MM.1S (cell line): ENCODE data around the gene NTSR1.

ENCODE experiments used
- EZH2 ChIP-seq: fragments of 300-600 bp; sonication (generic); optimal IDR thresholded peaks from 2 replicates; pipeline ENCODE3; 2017; ENCODE audit warnings: low read depth, mild to moderate bottlenecking, antibody characterized with exemption, low read length, mixed read lengths
- TF ChIP-seq, protein P1 (sequence below): fragments of 300-600 bp; sonication (generic); IDR thresholded peaks from 2 replicates; pipeline ENCODE4 v1.5.1; 2016; ENCODE audit warnings: antibody characterized with exemption, low read length, mixed read lengths

DNA sequence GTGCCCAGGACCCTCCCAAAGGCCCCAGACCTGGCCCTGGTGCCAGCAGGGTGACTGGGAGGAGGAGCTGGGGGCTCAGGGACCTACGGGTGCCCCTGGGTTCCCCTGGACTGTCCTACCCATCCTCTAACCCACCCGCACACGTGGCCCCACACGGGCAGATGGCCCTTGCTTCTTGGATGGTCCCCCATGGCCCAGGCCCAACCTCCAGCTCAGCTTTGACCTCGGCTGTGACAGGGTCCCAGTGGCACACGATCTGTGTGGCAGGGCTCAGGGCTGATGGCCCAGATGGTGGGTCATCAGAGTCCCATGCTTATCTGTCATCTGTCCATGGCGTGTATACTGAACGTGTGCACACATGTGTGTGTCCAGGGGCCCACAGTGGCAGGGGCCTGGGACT, 4.0 kb downstream of the NTSR1 start:
- TF ChIP-seq, protein P1, sequence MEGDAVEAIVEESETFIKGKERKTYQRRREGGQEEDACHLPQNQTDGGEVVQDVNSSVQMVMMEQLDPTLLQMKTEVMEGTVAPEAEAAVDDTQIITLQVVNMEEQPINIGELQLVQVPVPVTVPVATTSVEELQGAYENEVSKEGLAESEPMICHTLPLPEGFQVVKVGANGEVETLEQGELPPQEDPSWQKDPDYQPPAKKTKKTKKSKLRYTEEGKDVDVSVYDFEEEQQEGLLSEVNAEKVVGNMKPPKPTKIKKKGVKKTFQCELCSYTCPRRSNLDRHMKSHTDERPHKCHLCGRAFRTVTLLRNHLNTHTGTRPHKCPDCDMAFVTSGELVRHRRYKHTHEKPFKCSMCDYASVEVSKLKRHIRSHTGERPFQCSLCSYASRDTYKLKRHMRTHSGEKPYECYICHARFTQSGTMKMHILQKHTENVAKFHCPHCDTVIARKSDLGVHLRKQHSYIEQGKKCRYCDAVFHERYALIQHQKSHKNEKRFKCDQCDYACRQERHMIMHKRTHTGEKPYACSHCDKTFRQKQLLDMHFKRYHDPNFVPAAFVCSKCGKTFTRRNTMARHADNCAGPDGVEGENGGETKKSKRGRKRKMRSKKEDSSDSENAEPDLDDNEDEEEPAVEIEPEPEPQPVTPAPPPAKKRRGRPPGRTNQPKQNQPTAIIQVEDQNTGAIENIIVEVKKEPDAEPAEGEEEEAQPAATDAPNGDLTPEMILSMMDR: no peak
- TF ChIP-seq EZH2: no peak
